Measurements from ENCODE around the gene STPG1. TPM values are rescaled to one million over a fixed set of nuclear protein-coding genes. Genes with fewer than 3 reads are reported as not detected.

STPG1 gene
- total RNA-seq, 1 donor from 2014 or later: 1.9 TPM

- DNase-seq: no peak
Observed at GRCh38 chr1:24341260-24341659, 72.3 kb downstream of the STPG1 start.

- no peak for DNase-seq
Observed at GRCh38 chr1:24340770-24341169, 72.8 kb downstream of the STPG1 start.

- DNase-seq: no peak
Observed at GRCh38 chr1:24339996-24340395, 73.6 kb downstream of the STPG1 start.

- no peak for DNase-seq
Observed at GRCh38 chr1:24338447-24338846, 75.1 kb downstream of the STPG1 start.

GRCh38 chr1:24337455-24337854 is 76.1 kb downstream of the STPG1 start:
- no peak for DNase-seq

- DNase-seq: no peak
Observed at GRCh38 chr1:24336075-24336474, 77.5 kb downstream of the STPG1 start.

GRCh38 chr1:24331961-24332673 is 81.5 kb downstream of the STPG1 start:
- DNase-seq: no peak

GRCh38 chr1:24329797-24330543 is 83.6 kb downstream of the STPG1 start:
- DNase-seq: no peak

GRCh38 chr1:24329331-24329730 is 84.3 kb downstream of the STPG1 start:
- no peak for DNase-seq

GRCh38 chr1:24327891-24328290 is 85.7 kb downstream of the STPG1 start:
- DNase-seq: no peak

GRCh38 chr1:24327486-24327885 is 86.1 kb downstream of the STPG1 start:
- no peak for DNase-seq

- no peak for DNase-seq
Observed at GRCh38 chr1:24325587-24326449, 87.8 kb downstream of the STPG1 start.

- DNase-seq: no peak
Observed at GRCh38 chr1:24324903-24325302, 88.7 kb downstream of the STPG1 start.

GRCh38 chr1:24323281-24323680 is 90.3 kb downstream of the STPG1 start:
- DNase-seq: no peak

GRCh38 chr1:24322470-24323177 is 91.0 kb downstream of the STPG1 start:
- DNase-seq: no peak

- DNase-seq: no peak
Observed at GRCh38 chr1:24321697-24322469, 91.7 kb downstream of the STPG1 start.

GRCh38 chr1:24321126-24321525 is 92.5 kb downstream of the STPG1 start:
- no peak for DNase-seq

GRCh38 chr1:24319962-24320361 is 93.6 kb downstream of the STPG1 start:
- DNase-seq: no peak

- DNase-seq: no peak
Observed at GRCh38 chr1:24319312-24319863, 94.2 kb downstream of the STPG1 start, which contains the start of gene GRHL3. Gene GRHL3 (plus strand): TSS chr1:24319357. CDS start chr1:24319552, 195 bp downstream.

GRCh38 chr1:24318615-24319311 is 94.8 kb downstream of the STPG1 start:
- DNase-seq: no peak
